Measurements from ENCODE around the gene FAM120B.

FAM120B gene

GRCh38 chr6:170438861-170439260 lies 132.3 kb downstream of the FAM120B start:
- TF ChIP-seq EZH2 (IDR thresholded peaks at IDR 0.05; ENCODE audit: borderline replicate concordance, low read depth, low read length, severe bottlenecking) (no peak), CTCF (IDR thresholded peaks at IDR 0.05; ENCODE audit: borderline replicate concordance, extremely low read depth, low read length, poor library complexity, severe bottlenecking) (no peak)
- no peaks in the 10 kb centered on the region for H3K79me2 ChIP-seq (ENCODE audit: insufficient read depth, low read length)
- ATAC-seq (ENCODE audit: insufficient read depth, low read depth) = no peak
- no peaks in the 10 kb centered on the region for H4K20me1 ChIP-seq (ENCODE audit: insufficient read depth, low read length)
- no peaks in the 10 kb centered on the region for H3K4me1 ChIP-seq (ENCODE audit: insufficient read depth, low read length)
- no peak overlapping the region for H3K9ac ChIP-seq (ENCODE audit: low read depth, low read length)
- H2AFZ ChIP-seq (ENCODE audit: low read depth, low read length) = no peak overlapping the region
- DNase-seq = no peak
- no peak overlapping the region for H3K4me2 ChIP-seq (ENCODE audit: insufficient read depth, low read length)
- H3K27ac ChIP-seq (ENCODE audit: low read length) = no peak overlapping the region
- H3K4me3 ChIP-seq (ENCODE audit: low read depth in 1 of 2, low read length in 2 of 2) = no peak overlapping the region
- peaks cover 6% of the 10 kb centered on the region for H3K9me3 ChIP-seq (ENCODE audit: insufficient read depth, low read length, severe bottlenecking)
- H3K27me3 ChIP-seq (ENCODE audit: insufficient read depth, low read length, poor library complexity) = no peaks in the 10 kb centered on the region
- H3K36me3 ChIP-seq (ENCODE audit: insufficient read depth, low read length) = no peaks in the 10 kb centered on the region

- peaks cover 6% of the 10 kb centered on the region for H3K9me3 ChIP-seq (ENCODE audit: insufficient read depth, low read length, severe bottlenecking)
- no peak overlapping the region for H3K4me2 ChIP-seq (ENCODE audit: insufficient read depth, low read length)
- H3K27ac ChIP-seq (ENCODE audit: low read length) = no peak overlapping the region
- H3K79me2 ChIP-seq (ENCODE audit: insufficient read depth, low read length) = no peaks in the 10 kb centered on the region
- no peaks in the 10 kb centered on the region for H3K36me3 ChIP-seq (ENCODE audit: insufficient read depth, low read length)
- H2AFZ ChIP-seq (ENCODE audit: low read depth, low read length) = no peak overlapping the region
- H3K4me3 ChIP-seq (ENCODE audit: low read depth in 1 of 2, low read length in 2 of 2) = no peak overlapping the region
- no peaks in the 10 kb centered on the region for H3K27me3 ChIP-seq (ENCODE audit: insufficient read depth, low read length, poor library complexity)
- no peaks in the 10 kb centered on the region for H3K4me1 ChIP-seq (ENCODE audit: insufficient read depth, low read length)
- no peaks in the 10 kb centered on the region for H4K20me1 ChIP-seq (ENCODE audit: insufficient read depth, low read length)
- no peak for TF ChIP-seq EZH2 (IDR thresholded peaks at IDR 0.05; ENCODE audit: borderline replicate concordance, low read depth, low read length, severe bottlenecking)
- no peak for TF ChIP-seq CTCF (IDR thresholded peaks at IDR 0.05; ENCODE audit: borderline replicate concordance, extremely low read depth, low read length, poor library complexity, severe bottlenecking)
- ATAC-seq (ENCODE audit: insufficient read depth, low read depth) (no peak), DNase-seq (no peak)
- H3K9ac ChIP-seq (ENCODE audit: low read depth, low read length) = no peak overlapping the region
Observed at GRCh38 chr6:170439366-170440361, 133.1 kb downstream of the FAM120B start.

GRCh38 chr6:170440437-170440836 lies 133.9 kb downstream of the FAM120B start:
- Histone ChIP-seq H3K79me2 (ENCODE audit: insufficient read depth, low read length) (no peaks in the 10 kb centered on the region), H3K36me3 (ENCODE audit: insufficient read depth, low read length) (no peaks in the 10 kb centered on the region), H4K20me1 (ENCODE audit: insufficient read depth, low read length) (no peaks in the 10 kb centered on the region), H3K27ac (ENCODE audit: low read length) (no peak overlapping the region), H3K9ac (ENCODE audit: low read depth, low read length) (no peak overlapping the region), H3K27me3 (ENCODE audit: insufficient read depth, low read length, poor library complexity) (no peaks in the 10 kb centered on the region), H3K4me1 (ENCODE audit: insufficient read depth, low read length) (no peaks in the 10 kb centered on the region), H3K4me3 (ENCODE audit: low read depth in 1 of 2, low read length in 2 of 2) (no peak overlapping the region), H2AFZ (ENCODE audit: low read depth, low read length) (no peak overlapping the region), H3K9me3 (ENCODE audit: insufficient read depth, low read length, severe bottlenecking) (peaks cover 6% of the 10 kb centered on the region), H3K4me2 (ENCODE audit: insufficient read depth, low read length) (no peak overlapping the region)
- TF ChIP-seq EZH2 (IDR thresholded peaks at IDR 0.05; ENCODE audit: borderline replicate concordance, low read depth, low read length, severe bottlenecking) (no peak), CTCF (IDR thresholded peaks at IDR 0.05; ENCODE audit: borderline replicate concordance, extremely low read depth, low read length, poor library complexity, severe bottlenecking) (no peak)
- ATAC-seq (ENCODE audit: insufficient read depth, low read depth) (no peak), DNase-seq (no peak)
